ENCODE data around the gene TTC28.
A peak's percentile ranks its signal among the peaks of the same experiment; 100 is the strongest.
"Not testable (repeated sequence)": the region's sequence is repeated elsewhere in the genome, so short reads cannot be mapped to it uniquely, and the experiment has no call there.

The TTC28 gene

DNA sequence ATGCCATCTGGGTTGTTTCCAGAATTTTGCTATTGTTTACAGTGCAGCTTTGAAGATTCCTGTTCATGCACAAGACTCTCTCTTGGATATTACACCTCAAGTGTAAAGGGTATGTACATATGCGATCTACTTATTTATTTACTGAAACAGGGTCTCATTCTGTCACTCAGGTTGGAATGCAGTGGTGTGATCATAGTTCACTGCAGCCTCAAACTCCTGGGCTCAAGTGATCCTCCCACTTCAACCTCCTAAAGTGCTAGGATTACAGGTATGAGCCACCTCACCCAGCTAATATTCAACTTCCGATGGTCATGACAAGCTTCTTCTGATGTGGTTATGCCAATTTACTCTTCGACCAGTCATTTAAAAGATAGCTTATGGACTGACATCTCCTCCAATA is 602.5 kb downstream of the TTC28 start:
- no peak for DNase-seq

DNA sequence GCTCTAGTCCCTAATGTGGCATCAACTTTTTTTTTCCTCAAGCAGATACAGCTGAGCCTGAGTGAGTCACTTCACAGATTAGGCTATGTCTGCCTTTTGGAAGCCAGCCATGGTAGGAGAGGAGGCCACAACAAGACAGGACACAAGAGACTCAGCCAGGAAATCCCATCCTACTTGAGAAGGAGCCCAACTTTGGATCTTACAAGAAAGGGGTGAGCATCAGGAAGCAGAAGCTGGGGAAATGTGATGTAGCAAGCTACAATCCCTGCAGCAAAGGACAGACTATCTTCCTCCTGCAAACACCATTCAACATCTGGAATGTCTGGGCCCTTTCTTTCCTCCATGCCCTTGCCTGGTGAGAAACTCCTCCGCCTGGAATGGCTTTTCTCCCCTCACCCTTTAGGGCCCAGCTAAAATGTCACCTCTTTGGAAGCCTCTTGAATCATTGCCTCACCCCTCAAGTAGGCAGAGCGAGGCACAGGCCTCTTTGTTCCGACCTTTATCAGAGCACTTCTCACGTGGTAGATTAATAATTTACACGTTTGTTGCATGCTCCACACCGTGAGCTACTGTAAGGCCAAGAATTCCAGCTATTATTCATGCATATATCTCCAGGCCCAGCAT is 604.2 kb downstream of the TTC28 start:
- DNase-seq, result no peak

DNA sequence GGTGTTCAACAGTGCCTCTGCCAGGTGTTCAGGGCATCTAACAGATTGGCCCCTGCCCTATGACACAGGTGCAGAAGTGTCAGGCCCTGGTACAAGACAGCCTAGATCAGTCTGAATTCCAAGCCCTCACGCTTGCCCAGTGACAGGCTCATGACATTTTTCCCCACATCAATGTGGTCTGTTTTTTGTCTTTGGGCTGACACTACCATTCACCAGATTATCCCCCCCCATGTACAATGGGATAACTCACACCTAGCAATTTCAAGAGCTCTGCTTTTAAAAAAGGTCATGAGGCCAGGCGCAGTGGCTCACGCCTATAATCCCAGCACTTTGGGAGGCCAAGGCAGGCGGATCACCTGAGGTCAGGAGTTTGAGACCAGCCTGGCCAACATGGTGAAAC is 605.1 kb downstream of the TTC28 start:
- DNase-seq, result no peak

DNA sequence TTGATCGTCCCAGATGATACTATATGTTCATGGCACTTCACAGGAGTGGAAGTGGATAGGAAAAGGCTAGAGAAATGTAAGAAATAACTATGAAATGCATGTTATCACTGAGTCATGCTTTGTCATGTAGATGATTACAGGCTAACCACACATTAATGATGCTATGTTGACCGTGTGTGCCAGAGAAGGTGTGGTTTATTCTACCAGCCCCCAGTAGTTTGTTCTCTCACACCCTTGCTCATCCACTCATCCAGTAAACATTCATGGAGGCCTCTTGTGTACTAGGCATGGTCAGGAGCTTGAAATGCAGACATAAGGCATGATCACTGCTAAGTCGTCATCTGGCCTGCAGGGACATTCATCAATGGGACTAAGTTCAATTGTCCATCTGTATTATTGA is 607.6 kb downstream of the TTC28 start:
- DNase-seq, result no peak

DNA sequence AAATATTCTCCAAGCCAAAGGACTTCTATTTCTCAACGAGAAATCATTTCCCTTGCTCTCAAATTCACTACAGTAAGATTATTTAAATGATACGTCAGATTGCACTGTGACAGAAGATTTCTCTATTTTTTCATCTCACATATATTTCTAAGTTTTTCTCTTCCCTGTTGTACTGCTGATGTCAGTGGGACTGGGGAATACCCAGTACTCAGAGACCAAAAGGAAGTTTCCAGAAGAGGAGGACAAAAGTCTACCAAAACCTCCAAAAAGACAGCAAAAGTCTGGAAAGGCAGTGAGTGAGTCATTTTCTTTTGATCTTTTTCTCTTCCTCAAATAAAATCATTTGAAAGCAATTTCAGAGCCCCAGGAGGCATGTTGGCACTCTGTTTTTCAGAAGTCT is 610.8 kb downstream of the TTC28 start:
- DNase-seq, result no peak

DNA sequence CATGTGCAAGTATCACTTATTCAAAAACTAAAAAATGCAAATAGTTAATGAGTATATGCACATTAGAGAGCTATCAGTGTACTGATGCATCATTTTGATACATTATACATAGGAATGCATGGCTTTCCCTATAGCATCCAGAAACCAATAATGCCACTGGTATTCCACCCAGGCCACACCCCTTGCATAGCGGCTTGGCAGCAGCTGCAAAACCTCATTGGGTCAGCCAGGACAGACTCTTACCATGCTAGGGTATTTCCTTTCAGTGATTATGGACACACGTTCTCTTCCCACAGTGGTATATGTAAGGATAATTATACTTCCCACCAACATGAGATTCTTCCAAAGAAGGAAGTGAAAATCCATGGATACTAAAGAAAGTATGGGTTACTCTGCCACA is 614.7 kb downstream of the TTC28 start:
- no peak for DNase-seq

DNA sequence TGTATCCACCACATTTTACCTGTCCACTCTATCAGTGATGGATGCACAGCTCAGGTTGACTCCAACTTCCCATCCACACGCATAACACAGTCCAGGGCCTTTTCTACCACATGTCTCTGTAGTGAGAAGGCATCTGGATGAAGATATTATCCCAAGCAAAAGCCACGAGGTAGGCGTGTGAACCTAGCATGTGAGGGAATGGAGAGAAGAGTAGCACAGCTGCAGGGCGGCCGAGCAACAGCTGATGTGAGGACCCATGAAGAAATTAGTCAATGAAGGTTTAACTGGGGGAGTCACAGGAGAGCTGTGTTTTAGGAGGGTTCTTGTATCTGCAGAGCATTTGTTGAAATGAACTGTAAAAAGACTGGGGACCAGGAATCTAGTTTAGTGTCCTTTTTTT is 616.0 kb downstream of the TTC28 start:
- no peak for DNase-seq

DNA sequence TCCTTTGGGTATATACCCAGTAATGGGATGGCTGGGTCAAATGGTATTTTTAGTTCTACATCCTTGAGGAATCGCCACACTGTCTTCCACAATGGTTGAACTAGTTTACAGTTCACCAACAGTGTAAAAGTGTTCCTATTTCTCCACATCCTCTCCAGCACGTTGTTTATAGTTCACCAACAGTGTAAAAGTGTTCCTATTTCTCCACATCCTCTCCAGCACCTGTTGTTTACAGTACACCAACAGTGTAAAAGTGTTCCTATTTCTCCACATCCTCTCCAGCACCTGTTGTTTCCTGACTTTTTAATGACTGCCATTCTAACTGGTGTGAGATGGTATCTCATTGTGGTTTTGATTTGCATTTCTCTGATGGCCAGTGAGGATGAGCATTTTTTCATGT is 619.0 kb downstream of the TTC28 start:
- DNase-seq, result not testable (repeated sequence)

DNA sequence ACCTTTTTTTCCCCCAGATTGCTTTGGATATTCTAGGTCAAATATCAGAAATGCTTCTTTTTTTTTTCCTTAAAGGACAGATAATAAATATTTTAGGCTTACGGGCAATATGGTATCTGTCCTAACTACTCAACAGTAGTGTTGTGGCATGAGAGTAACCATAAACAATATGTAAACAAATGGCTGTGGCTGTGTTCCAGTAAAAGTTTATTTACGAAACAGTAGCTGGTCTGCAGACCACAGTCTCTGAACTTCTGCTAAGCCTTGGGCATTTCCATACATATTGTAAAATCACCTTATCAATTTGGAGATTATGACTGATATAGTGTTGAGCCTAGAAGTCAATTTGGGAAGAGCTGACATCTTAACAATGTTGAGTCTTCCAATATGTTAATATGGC is 621.6 kb downstream of the TTC28 start:
- no peak for DNase-seq

DNA sequence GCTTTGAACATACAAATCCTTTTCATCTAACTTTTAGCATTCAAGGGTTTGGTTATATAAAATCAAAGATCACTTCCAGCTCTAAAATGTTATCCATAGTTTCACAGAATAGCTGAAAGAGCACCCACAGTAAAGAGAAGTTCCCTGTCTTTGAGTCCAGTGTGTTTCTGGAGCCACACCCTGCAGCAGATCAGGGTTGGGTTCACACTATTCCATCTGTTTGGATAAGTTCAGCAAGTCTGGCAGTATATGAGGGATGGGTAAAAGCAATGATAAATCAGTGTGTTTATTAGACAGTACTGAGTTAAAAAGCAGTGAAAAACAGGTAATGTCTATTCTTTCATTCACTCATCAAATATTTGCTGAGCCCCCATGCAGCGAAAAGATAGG is 624.8 kb downstream of the TTC28 start:
- no peak for DNase-seq

DNA sequence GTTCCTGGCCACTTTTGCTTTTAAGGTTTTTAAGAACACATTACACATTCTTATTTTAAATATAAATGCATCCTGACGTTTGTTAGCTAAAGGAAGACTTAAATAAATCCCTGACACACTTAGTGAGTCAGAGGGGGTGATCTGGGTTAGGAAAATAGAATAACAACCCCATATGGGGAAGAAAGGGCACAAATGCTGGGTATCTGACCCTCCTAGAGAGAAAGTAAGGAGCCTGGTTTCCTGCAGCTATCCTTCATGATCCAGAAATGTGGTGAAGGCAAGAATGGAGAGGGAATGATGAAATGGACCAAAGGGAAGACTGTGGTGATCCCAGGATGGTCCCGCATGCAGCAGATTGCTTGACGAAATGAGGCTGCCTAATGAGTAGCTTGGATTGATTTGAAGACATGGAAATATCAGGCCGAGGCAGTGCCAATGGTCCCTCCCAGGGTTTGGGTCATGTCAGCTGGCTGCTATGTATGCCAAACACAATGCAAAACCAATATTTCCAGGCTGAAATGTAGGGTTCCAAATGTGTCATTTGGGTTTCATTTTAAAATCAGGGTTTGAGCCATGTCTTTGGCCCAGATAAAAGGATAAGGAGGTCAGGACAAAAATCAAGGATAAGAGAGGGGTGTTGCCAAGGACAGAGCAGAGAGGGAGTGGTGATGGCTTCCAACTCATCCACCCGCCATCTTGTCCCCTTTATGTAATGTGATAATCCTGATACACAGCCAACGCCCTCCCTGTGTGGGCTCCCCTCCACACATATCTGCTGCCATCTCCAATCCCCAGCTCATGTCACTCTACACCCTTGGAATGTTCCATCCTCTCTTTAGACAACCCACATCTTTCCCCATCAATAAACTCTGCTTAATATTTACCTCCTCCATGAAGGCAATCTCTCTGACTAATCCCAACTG is 625.5 kb downstream of the TTC28 start:
- no peak for DNase-seq

DNA sequence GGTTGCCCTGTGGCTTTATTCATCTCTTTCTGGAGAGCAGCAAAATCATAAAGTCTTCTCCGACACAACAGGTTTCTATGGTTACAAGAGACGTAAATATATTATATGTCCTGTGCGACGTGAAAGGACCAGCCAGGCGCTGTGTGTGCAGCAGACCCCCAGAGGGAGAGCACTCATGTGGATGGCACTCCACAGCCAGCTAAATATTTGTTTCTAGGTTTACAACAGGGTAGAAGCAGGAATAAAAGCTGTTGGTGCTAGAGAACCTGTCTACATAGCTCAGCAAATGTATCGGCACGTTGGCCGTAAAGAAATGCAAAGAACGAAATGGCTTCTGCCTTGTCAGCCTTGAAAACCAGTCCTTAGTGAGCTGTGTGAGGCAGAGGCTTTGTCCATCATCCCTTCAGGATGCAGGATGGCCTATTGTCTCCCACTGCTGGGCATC is 626.8 kb downstream of the TTC28 start:
- no peak for DNase-seq

DNA sequence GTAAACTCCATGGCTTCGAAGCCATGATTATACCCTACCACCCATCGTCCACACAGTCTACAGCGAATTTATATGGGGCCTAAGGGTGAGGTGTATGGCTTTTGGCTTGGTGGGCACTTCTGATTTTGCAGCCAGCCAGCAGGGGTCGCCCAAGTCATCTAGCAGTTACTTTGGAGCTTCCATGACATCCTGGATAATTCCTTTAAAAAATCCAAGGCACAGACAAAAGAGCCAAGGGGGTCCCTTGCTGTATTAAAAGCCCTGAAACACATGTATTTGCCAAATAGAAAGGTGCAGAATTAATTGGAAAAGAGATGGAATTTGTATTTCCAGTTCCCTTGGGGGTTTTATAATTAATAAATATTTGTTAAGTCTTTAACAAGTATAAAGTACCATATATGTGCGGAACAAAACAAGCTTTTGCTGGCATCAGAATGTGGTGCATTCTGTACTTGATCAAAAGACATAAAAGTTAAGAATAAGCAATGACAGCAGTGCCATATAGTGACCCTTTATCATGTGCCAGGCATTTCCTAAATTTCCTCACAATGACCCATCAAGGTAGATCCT is 627.8 kb downstream of the TTC28 start:
- peak; percentile 3 for DNase-seq

DNA sequence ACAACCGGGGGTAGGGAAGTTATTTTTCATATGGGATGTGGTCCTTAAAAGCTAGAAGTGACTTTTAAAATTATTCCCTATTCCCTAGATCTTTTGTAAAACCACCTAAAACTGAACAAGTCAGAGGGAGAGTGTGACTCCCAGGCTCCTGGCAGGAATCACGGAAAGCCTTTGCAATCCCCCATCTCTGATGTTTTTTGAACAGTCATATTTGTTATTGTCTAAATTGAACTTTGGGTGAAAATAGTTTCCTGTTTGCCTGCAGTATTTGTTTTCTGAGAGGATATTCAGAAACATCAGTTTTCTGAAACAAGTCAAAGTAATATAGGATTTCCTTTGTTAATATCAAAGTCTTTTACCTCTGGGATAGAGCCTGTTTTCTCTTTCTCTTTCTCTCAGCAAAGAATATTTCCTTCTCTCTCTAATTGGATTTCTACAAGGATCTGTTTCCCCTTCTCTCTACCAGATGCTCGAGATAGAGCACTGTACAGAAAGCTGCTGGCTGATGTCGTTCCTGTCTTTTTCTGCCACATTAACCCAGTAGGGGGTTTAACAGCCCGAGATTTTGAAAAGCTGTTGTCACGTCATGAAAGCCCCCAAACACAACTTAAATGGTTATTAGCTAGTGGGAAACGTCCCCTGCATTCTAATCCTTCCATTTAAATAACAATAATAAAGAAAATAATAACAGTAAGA is 628.4 kb downstream of the TTC28 start:
- DNase-seq, result no peak

DNA sequence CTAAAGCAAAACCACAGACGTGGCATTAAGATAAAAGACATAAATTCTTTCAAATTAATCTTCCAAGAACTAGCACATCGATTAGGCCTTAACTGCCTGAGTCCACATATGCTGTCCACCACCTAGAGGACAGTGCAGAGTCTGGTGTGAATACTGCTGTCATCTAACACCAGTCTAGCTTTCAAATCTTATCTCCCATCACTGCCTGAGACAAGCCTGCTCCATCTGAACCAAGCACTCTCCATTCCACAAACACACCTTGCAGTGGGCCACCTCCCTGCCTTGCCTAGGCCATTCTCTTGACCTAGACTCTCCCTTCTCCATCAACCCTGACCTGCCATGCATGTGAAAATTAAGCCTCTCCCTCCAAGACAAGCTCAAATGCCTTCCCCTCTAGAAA is 631.1 kb downstream of the TTC28 start:
- DNase-seq, result no peak

DNA sequence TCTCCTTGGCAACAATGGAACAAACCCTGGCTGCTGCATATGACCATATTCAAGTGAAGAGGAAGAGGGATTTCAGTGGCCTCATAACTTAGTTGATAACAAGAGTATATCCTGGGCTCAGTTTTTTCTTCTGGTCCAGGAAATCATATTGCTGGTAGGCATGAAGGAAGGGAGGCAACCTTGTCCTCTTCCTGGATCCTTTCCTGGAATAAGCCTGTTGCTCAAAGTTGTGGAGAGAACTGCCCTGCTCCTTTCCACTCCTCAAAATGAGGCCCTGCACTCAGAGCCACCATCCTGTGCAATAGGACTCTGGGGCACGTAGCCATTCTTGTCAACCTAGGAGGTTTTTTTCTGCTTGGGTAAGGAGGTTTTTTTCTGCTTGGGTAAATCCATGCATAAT is 631.9 kb downstream of the TTC28 start:
- no peak for DNase-seq

DNA sequence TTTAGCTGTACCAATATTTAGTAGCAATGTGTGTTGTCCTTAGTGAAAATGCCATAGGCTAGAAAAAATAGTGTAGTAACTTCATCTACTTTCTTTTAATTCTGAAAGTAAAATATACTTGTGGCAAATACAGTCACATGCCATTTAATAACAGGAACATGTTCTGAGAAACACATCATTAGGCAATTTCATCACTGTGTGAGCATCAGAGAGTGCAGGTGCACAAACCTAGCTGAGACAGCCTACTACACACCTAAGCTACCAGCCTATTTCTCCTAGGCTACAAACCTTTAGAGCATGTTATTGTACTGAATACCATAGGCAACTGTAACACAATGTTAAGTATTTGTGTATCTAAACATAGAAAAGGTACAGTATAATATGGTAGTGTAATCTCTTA is 633.5 kb downstream of the TTC28 start:
- no peak for DNase-seq

DNA sequence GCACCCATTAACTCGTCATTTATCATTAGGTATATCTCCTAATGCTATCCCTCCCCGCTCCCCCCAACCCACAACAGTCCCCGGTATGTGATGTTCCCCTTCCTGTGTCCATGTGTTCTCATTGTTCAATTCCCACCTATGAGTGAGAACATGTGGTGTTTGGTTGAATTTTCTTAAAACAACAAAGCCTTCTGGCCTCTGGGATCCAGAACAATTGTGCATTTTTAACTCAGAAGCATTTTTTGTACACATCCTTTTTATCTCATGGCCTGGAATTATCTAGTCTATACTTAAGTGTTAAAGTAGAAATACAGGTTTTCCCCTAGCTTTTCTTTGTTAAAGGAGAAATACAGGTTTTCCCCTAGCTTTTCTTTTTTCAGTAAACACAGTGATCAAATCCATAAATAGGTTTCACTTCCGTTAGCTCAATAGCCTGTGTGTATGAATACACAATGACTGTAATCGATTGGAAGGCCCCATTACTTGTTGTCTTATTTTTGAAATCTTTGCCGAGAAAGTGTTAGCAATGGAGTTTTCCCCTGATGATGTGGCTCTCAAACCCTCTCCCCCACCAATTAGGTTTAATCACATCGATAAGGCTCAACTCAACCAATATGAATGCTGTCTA is 635.0 kb downstream of the TTC28 start:
- no peak for DNase-seq

DNA sequence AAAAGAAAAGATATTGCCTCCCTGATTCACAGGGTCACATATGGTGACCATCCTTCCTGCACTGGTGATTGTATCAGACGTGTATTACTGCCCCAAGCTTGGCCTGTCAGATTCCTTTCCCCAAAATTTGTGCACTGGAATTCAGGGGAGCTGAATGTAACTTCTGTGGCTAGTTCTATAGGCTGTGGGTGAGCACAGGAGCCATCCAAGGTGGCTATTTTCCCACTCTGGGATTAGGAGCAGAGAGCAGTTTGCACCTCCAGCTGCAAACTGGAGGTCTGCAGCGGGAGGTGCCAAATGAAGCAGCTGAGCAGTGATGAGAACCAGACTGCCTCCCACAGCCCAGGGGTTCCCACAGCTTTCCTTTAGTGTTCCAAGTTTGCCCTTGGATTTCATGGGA is 636.4 kb downstream of the TTC28 start:
- DNase-seq, result no peak

DNA sequence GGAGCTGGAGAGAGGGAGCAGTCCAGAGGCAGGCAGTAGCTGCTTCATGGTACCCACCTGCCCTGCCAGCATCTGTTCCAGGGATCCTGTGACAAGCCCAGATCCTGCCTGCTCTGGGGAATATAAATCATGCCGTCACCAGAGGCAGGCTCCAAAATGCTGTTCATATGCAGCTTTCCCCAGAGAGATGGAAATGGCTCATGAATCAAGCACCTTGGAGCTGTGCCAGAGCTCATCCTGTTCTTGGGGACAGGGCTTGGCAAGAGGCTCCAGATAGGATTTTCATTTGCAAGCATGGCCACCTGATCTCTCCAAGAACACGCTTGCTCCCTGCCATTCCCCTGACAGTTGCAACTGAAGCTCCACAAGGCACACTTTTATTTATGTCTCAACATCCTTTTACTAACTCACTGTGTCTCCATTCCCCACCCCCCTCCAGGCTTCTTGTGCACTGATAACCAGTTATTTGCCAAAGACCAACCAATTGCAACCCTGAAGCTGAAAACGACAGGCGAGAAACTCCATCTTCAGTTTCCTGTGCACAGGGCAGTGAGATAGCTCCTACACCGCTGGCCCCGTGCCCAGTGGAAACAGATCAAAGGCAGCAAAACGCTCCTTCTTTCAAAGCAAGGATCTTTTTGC is 644.8 kb downstream of the TTC28 start:
- no peak for DNase-seq

DNA sequence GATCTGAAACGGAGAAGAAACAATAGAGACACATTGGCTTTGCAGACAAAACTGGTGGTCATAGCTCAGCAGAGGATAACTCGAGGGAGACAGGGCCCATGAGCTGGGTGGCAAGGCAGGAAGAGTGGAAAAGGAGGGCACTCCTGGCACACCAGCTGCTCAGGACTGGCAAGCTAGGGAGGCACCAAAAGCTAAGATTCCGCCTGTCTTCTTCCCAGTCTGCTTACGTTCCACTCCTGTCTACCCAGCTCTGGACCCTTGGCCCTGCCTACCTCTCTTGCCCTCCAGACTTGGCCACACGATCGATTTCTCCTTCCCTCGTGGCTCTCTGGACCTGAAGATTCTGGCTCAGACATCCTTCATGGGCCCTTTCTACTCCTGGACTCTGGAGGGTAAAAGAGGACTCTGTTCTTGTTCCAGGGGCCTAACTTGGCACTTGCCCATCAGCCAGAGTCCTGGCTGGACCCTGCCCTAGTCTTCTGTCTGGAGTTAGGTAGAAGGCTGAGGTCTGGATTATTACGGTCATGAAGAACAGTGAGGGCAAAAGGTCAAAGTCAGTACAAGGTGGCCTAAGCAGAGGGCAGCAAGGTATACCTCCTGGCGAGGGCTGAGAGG is 645.4 kb downstream of the TTC28 start:
- DNase-seq, result no peak

DNA sequence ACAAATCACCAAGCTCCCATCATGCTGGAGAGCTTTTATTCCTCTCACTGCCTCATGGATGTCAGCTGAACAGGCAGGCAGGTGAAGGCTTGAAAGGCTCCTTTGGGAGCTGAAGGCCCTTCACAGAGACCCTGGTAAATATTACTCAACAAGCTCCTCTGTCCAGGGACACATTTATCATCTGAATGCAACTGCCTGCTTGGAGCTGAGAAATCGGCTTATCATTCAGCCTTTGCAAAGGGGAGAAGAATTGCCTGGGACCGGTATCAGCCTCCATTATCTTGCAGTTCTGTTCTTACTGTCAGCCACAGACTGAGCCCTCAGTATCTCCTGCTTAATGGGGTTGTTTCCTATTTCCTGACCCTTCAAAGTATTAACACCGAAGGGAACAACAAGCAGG is 646.8 kb downstream of the TTC28 start:
- no peak for DNase-seq

All from NK-92 treated with Interleukin-12 subunit alpha and Interleukin-12 subunit beta, amount 100 ng/mL, for 24 hours (cell line).